SK-N-SH treated with all-trans-retinoic acid at 6 μM for 48 hours (cell line): ENCODE measurements around the gene GFRA1.

Experiments used
- ATAC-seq: fragments of 200-7000 bp; cut with Tn5 transposase; 3 replicates; pipeline ENCODE4 v1.9.1; 2020; ENCODE audit warnings: mild to moderate bottlenecking, moderate library complexity
- ARNTL ChIP-seq: fragments of 450-650 bp; formaldehyde crosslinking; IDR thresholded peaks from 2 replicates; pipeline ENCODE4 v1.5.0; 2020; ENCODE audit warnings: low read depth, mild to moderate bottlenecking, moderate library complexity, borderline replicate concordance
- BACH2 ChIP-seq: fragments of 250-450 bp; sonication (Bioruptor Pico); IDR thresholded peaks from 2 replicates; pipeline ENCODE4 v1.9.0; 2021; ENCODE audit warnings: mild to moderate bottlenecking, borderline replicate concordance
- ESRRG ChIP-seq: fragments of 250-450 bp; sonication (Bioruptor Pico); IDR thresholded peaks from 2 replicates; pipeline ENCODE4 v1.6.1; 2021; ENCODE audit warnings: mild to moderate bottlenecking
- GLIS3 ChIP-seq: fragments of 250-450 bp; sonication (Bioruptor Pico); IDR thresholded peaks from 2 replicates; pipeline ENCODE4 v1.5.0; 2020; ENCODE audit warnings: mild to moderate bottlenecking, moderate library complexity
- PATZ1 ChIP-seq: fragments of 250-450 bp; sonication (Bioruptor Pico); IDR thresholded peaks from 2 replicates; pipeline ENCODE4 v1.8.0; 2020; ENCODE audit warnings: mild to moderate bottlenecking, moderate library complexity, borderline replicate concordance
- PPARA ChIP-seq: fragments of 250-450 bp; sonication (Bioruptor Pico); IDR thresholded peaks from 2 replicates; pipeline ENCODE4 v1.5.0; 2020; ENCODE audit warnings: mild to moderate bottlenecking, borderline replicate concordance
- RARB ChIP-seq: fragments of 250-450 bp; sonication (Bioruptor Pico); IDR thresholded peaks from 2 replicates; pipeline ENCODE4 v1.8.0; 2021; ENCODE audit warnings: mild to moderate bottlenecking, moderate library complexity
- SNAI2 ChIP-seq: fragments of 250-450 bp; sonication (Bioruptor Pico); IDR thresholded peaks from 2 replicates; pipeline ENCODE4 v1.5.0; 2020; ENCODE audit warnings: mild to moderate bottlenecking, moderate library complexity
- TCF4 ChIP-seq: fragments of 250-450 bp; sonication (Bioruptor Pico); IDR thresholded peaks from 2 replicates; pipeline ENCODE4 v1.8.0; 2021; ENCODE audit warnings: mild to moderate bottlenecking, moderate library complexity, borderline replicate concordance
- TOX ChIP-seq: fragments of 250-450 bp; sonication (Bioruptor Pico); IDR thresholded peaks from 2 replicates; pipeline ENCODE4 v1.8.0; 2021; ENCODE audit warnings: mild to moderate bottlenecking, moderate library complexity, borderline replicate concordance
- ZC3H10 ChIP-seq: fragments of 250-450 bp; sonication (Bioruptor Pico); IDR thresholded peaks from 2 replicates; pipeline ENCODE4 v1.5.1; 2021; ENCODE audit warnings: mild to moderate bottlenecking, moderate library complexity
- ZFP3 ChIP-seq: fragments of 250-450 bp; sonication (Bioruptor Pico); IDR thresholded peaks from 2 replicates; pipeline ENCODE4 v1.5.0; 2020; ENCODE audit warnings: mild to moderate bottlenecking, moderate library complexity
- ZNF565 ChIP-seq: fragments of 450-650 bp; formaldehyde crosslinking; conservative IDR thresholded peaks from 2 replicates; pipeline ENCODE4 v1.5.0; 2020; ENCODE audit warnings: low read depth, mild to moderate bottlenecking, moderate library complexity
- ZNF8 ChIP-seq: fragments of 450-650 bp; formaldehyde crosslinking; IDR thresholded peaks from 2 replicates; pipeline ENCODE4 v1.5.0; 2020; ENCODE audit warnings: mild to moderate bottlenecking, moderate library complexity
- TF ChIP-seq, protein P1 (sequence below): fragments of 250-450 bp; sonication (Bioruptor Pico); IDR thresholded peaks from 2 replicates; pipeline ENCODE4 v1.5.1; 2020; ENCODE audit warnings: low read depth, mild to moderate bottlenecking, moderate library complexity
- TF ChIP-seq, protein P2 (sequence below): fragments of 250-450 bp; sonication (Bioruptor Pico); IDR thresholded peaks from 2 replicates; pipeline ENCODE4 v1.8.0; 2021; ENCODE audit warnings: low read depth, mild to moderate bottlenecking, moderate library complexity, borderline replicate concordance
- TF ChIP-seq, protein P3 (sequence below): fragments of 250-450 bp; sonication (Bioruptor Pico); IDR thresholded peaks from 2 replicates; pipeline ENCODE4 v1.5.1; 2021; ENCODE audit warnings: mild to moderate bottlenecking, moderate library complexity
- TF ChIP-seq, protein P4 (sequence below): fragments of 250-450 bp; sonication (Bioruptor Pico); IDR thresholded peaks from 2 replicates; pipeline ENCODE4 v1.5.0; 2020; ENCODE audit warnings: mild to moderate bottlenecking, moderate library complexity

The GFRA1 gene

DNA sequence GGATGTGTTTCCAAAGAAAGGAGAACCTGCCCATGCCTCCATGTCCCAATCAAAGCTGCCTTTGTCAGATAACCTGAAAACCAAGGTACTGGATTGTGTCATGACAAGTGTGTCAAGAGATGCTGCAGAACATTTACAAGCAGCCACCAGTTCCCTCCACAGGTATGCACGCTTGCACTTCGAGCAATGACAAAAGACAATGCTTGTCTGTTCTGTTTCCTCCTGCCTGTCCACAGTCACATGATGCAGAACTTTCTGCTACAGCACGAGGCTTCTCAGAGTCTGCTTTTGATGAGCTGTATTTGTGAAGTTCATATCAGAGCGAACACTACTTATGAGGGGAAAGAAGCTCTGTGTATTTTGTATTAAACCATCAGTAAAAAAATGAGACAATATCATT is 209.9 kb downstream of the GFRA1 start:
- ATAC-seq, result no peak
- TF ChIP-seq ZNF8 (CRISPR knock-in tag), result no peak

- ATAC-seq, result no peak
- TF ChIP-seq ZFP3 (CRISPR knock-in tag) (no peak), PPARA (CRISPR knock-in tag) (no peak), TCF4 (CRISPR knock-in tag) (no peak), ZNF8 (CRISPR knock-in tag) (no peak)
Observed at GRCh38 chr10:116060864-116061263, 212.1 kb downstream of the GFRA1 start.

DNA sequence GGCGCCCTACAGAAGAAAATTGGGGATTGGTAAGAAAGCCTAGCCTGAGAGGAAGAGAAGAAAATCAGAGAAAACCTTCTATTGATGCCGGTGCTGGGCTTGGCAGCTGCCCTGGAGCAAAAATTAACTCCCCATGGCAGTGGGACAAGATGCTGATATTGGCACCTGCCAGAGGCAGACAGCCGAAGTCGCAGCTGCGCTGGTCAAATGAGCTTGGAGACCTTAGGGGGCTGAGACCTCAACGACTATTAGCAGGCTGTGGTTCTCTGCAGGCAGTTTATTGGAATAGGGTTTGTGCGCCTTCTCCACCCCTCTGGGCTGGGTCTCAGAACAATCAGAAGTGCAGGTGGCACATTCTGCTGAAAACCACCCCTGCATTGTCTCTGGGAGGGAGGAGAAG is 213.7 kb downstream of the GFRA1 start:
- TF ChIP-seq PATZ1 (no peak), ZC3H10 (CRISPR knock-in tag) (no peak), ZFP3 (CRISPR knock-in tag) (no peak), BACH2 (no peak), GLIS3 (CRISPR knock-in tag) (no peak), ZNF565 (CRISPR knock-in tag) (no peak), SNAI2 (no peak), TOX (CRISPR knock-in tag) (no peak)
- no peak for ATAC-seq

- ATAC-seq, result no peak
- TF ChIP-seq RARB (CRISPR knock-in tag), result no peak
Observed at GRCh38 chr10:116056445-116057293, 216.3 kb downstream of the GFRA1 start.

GRCh38 chr10:116055917-116056252 is 217.1 kb downstream of the GFRA1 start:
- TF ChIP-seq ESRRG (CRISPR knock-in tag), result no peak
- no peak for ATAC-seq

- ATAC-seq, result no peak
- TF ChIP-seq, protein P1, sequence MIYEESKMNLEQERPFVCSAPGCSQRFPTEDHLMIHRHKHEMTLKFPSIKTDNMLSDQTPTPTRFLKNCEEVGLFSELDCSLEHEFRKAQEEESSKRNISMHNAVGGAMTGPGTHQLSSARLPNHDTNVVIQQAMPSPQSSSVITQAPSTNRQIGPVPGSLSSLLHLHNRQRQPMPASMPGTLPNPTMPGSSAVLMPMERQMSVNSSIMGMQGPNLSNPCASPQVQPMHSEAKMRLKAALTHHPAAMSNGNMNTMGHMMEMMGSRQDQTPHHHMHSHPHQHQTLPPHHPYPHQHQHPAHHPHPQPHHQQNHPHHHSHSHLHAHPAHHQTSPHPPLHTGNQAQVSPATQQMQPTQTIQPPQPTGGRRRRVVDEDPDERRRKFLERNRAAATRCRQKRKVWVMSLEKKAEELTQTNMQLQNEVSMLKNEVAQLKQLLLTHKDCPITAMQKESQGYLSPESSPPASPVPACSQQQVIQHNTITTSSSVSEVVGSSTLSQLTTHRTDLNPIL (CRISPR knock-in tag), result no peak
- TF ChIP-seq ARNTL (CRISPR knock-in tag) (no peak), BACH2 (no peak), SNAI2 (no peak), TCF4 (CRISPR knock-in tag) (no peak), ZC3H10 (CRISPR knock-in tag) (no peak), GLIS3 (CRISPR knock-in tag) (no peak), ESRRG (CRISPR knock-in tag) (no peak)
- TF ChIP-seq, protein P2, sequence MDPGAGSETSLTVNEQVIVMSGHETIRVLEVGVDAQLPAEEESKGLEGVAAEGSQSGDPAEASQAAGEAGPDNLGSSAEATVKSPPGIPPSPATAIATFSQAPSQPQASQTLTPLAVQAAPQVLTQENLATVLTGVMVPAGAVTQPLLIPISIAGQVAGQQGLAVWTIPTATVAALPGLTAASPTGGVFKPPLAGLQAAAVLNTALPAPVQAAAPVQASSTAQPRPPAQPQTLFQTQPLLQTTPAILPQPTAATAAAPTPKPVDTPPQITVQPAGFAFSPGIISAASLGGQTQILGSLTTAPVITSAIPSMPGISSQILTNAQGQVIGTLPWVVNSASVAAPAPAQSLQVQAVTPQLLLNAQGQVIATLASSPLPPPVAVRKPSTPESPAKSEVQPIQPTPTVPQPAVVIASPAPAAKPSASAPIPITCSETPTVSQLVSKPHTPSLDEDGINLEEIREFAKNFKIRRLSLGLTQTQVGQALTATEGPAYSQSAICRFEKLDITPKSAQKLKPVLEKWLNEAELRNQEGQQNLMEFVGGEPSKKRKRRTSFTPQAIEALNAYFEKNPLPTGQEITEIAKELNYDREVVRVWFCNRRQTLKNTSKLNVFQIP (CRISPR knock-in tag), result no peak
- TF ChIP-seq, protein P3, sequence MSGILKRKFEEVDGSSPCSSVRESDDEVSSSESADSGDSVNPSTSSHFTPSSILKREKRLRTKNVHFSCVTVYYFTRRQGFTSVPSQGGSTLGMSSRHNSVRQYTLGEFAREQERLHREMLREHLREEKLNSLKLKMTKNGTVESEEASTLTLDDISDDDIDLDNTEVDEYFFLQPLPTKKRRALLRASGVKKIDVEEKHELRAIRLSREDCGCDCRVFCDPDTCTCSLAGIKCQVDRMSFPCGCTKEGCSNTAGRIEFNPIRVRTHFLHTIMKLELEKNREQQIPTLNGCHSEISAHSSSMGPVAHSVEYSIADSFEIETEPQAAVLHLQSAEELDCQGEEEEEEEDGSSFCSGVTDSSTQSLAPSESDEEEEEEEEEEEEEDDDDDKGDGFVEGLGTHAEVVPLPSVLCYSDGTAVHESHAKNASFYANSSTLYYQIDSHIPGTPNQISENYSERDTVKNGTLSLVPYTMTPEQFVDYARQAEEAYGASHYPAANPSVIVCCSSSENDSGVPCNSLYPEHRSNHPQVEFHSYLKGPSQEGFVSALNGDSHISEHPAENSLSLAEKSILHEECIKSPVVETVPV (CRISPR knock-in tag), result no peak
- TF ChIP-seq, protein P4, sequence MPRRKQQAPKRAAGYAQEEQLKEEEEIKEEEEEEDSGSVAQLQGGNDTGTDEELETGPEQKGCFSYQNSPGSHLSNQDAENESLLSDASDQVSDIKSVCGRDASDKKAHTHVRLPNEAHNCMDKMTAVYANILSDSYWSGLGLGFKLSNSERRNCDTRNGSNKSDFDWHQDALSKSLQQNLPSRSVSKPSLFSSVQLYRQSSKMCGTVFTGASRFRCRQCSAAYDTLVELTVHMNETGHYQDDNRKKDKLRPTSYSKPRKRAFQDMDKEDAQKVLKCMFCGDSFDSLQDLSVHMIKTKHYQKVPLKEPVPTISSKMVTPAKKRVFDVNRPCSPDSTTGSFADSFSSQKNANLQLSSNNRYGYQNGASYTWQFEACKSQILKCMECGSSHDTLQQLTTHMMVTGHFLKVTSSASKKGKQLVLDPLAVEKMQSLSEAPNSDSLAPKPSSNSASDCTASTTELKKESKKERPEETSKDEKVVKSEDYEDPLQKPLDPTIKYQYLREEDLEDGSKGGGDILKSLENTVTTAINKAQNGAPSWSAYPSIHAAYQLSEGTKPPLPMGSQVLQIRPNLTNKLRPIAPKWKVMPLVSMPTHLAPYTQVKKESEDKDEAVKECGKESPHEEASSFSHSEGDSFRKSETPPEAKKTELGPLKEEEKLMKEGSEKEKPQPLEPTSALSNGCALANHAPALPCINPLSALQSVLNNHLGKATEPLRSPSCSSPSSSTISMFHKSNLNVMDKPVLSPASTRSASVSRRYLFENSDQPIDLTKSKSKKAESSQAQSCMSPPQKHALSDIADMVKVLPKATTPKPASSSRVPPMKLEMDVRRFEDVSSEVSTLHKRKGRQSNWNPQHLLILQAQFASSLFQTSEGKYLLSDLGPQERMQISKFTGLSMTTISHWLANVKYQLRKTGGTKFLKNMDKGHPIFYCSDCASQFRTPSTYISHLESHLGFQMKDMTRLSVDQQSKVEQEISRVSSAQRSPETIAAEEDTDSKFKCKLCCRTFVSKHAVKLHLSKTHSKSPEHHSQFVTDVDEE (CRISPR knock-in tag), result no peak
Observed at GRCh38 chr10:116055252-116055916, 217.6 kb downstream of the GFRA1 start.
